MCF 10A (cell line): Measurements from ENCODE around the gene AATK. TPM values are rescaled to one million over a fixed set of nuclear protein-coding genes. Genes with fewer than 3 reads are reported as not detected.

Source experiments
- BruUV-seq: library from RNA; stranded (reverse); fragments of 400-500 nt; replicated peaks from 2 replicates; lab custom pipeline; 2021; lab: Mats Ljungman, UMichigan
- CTCF ChIA-PET: fragments of 300-600 bp; sonication (Branson Sonifier 250); formaldehyde crosslinking; extraction: SDS; loops from one replicate; lab custom pipeline; 2021; ENCODE audit warnings: antibody characterized with exemption, inconsistent platforms; lab: Yijun Ruan, JAX
- POLR2A ChIA-PET: fragments of 300-600, 350-650 bp; sonication (Branson Sonifier 250); formaldehyde crosslinking; extraction: SDS; loops from one replicate; lab custom pipeline; 2020; ENCODE audit warnings: antibody characterized with exemption, inconsistent platforms; lab: Yijun Ruan, JAX
- DNase-seq: peaks from one replicate; pipeline ENCODE4 v3.0.0-alpha.2; 2018; ENCODE audit not compliant: unreplicated experiment
- H3K27ac Mint-ChIP-seq: one replicate; pipeline ENCODE4 v1.8.0; 2022; ENCODE audit warnings: mild to moderate bottlenecking, low read depth, mixed read lengths; ENCODE audit not compliant: unreplicated experiment
- H3K27me3 Mint-ChIP-seq: one replicate; pipeline ENCODE4 v1.8.0; 2022; ENCODE audit warnings: mixed read lengths; ENCODE audit not compliant: insufficient read depth, unreplicated experiment
- H3K36me3 Mint-ChIP-seq: one replicate; pipeline ENCODE4 v1.8.0; 2022; ENCODE audit warnings: mild to moderate bottlenecking, moderate library complexity, mixed read lengths; ENCODE audit not compliant: insufficient read depth, unreplicated experiment
- H3K4me1 Mint-ChIP-seq: one replicate; pipeline ENCODE4 v1.8.0; 2022; ENCODE audit warnings: mixed read lengths; ENCODE audit not compliant: insufficient read depth, unreplicated experiment
- H3K4me3 Mint-ChIP-seq: one replicate; pipeline ENCODE4 v1.8.0; 2022; ENCODE audit warnings: mild to moderate bottlenecking, moderate library complexity, mixed read lengths; ENCODE audit not compliant: unreplicated experiment
- H3K9me3 Mint-ChIP-seq: one replicate; pipeline ENCODE4 v1.8.0; 2022; ENCODE audit warnings: mixed read lengths; ENCODE audit not compliant: unreplicated experiment
- intact Hi-C: fragments of 100-400 bp; cut with micrococcal nuclease; formaldehyde crosslinking; loops from 2 replicates; pipeline ENCODE4 v1.14.1; 2022
- total RNA-seq: library from RNA; stranded (reverse); gene quantifications from 2 replicates; pipeline ENCODE4 v1.2.3, GENCODE V29; 2022
- TF ChIP-seq, protein P1 (sequence below): fragments of 200-600 bp; IDR thresholded peaks from one replicate; pipeline ENCODE4 v1.8.0; 2022; ENCODE audit warnings: antibody characterized with exemption, mild to moderate bottlenecking; ENCODE audit not compliant: unreplicated experiment

Gene AATK
- total RNA-seq, 1 experiment from 2014 or later, result 1.4 TPM

DNA sequence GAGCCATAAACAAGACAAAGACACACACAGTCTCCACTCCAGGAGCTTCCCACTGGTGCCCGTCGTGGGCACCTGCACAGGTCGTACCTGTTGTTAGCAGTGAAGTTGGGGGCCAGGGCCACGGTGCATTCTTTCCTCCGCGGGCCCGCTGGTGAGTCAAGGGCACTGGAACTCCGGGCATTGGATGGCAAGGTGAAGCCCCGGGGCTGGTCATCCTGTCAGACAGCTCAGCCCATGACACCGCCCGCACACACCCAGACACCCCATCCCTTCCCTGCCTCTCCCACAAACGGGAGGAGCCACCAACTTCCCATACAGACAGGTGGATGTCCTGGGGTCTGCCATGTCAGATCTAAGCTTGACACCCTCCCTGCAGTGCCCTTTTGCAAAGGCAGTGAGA, 40.6 kb upstream of the AATK start:
- Mint-ChIP-seq H3K36me3 (peaks cover 12% of the 10 kb centered on the region), H3K27ac (no peak overlapping the region), H3K4me3 (no peak overlapping the region), H3K4me1 (no peaks in the 10 kb centered on the region), H3K27me3 (no peaks in the 10 kb centered on the region), H3K9me3 (no peaks in the 10 kb centered on the region)
- TF ChIP-seq, protein P1, sequence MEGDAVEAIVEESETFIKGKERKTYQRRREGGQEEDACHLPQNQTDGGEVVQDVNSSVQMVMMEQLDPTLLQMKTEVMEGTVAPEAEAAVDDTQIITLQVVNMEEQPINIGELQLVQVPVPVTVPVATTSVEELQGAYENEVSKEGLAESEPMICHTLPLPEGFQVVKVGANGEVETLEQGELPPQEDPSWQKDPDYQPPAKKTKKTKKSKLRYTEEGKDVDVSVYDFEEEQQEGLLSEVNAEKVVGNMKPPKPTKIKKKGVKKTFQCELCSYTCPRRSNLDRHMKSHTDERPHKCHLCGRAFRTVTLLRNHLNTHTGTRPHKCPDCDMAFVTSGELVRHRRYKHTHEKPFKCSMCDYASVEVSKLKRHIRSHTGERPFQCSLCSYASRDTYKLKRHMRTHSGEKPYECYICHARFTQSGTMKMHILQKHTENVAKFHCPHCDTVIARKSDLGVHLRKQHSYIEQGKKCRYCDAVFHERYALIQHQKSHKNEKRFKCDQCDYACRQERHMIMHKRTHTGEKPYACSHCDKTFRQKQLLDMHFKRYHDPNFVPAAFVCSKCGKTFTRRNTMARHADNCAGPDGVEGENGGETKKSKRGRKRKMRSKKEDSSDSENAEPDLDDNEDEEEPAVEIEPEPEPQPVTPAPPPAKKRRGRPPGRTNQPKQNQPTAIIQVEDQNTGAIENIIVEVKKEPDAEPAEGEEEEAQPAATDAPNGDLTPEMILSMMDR, result no peak
- BruUV-seq, result no TSS peak
- ChIA-PET CTCF (no interaction called here), POLR2A (no interaction called here)
- DNase-seq, result no peak
- intact Hi-C loops, result no loop called here

DNA sequence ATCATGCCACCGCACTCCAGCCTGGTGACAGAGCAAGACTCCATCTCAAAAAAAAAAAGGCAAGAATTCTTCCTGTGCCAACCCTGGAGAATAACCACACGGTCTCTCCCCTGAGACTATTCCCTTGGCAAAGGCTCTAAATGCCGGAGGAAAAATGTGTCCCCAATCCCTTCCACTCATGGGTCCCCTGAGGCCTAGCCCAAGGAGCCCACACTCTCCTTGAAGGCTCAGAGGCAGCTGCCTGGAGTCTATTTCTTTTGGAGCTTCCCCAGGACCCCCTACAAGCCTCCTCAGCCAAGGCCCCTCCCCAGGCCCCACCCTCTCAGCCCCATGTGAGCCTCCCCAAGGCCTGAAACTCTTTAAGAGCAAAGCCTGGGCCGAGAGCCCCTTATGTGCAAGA, 40.1 kb upstream of the AATK start:
- intact Hi-C loops, result no loop called here
- CTCF ChIA-PET, result no interaction called here

DNA sequence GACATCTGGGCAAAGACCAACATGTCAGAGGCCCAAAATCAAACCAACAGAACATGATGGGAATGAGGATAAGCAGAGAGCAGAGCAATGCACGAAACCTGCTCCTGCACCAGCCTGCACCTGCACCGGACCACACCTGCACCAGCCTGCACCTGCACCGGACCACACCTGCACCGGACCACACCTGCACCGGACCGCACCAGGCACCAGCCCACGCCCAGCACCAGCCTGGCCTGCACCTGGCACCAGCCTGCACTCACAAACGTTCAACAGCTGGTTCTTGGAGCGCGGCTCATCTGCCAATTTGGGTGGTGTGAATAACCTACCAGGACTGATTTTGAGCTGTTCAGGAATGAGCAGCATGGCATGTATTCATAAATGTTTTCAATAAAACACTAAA, 38.6 kb upstream of the AATK start:
- BruUV-seq, result no TSS peak
- Mint-ChIP-seq H3K27ac (no peak overlapping the region), H3K4me1 (no peaks in the 10 kb centered on the region), H3K4me3 (no peak overlapping the region), H3K27me3 (no peaks in the 10 kb centered on the region), H3K9me3 (no peaks in the 10 kb centered on the region), H3K36me3 (peaks cover 12% of the 10 kb centered on the region)
- TF ChIP-seq, protein P1, result no peak
- CTCF ChIA-PET, result no interaction called here
- POLR2A ChIA-PET, result interaction anchor here (0.5 to 0.9 kb wide), 2 partner anchors 23 to 31 kb away, joined by 3 read pairs; no protein-coding TSS in a partner anchor
- DNase-seq, result no peak
- intact Hi-C loops, result no loop called here

More for the DNA sequence above, 40.1 kb upstream of the AATK start:
- Mint-ChIP-seq H3K4me3 (no peak overlapping the region), H3K4me1 (no peaks in the 10 kb centered on the region), H3K27me3 (no peaks in the 10 kb centered on the region), H3K27ac (no peak overlapping the region), H3K36me3 (peaks cover 12% of the 10 kb centered on the region), H3K9me3 (no peaks in the 10 kb centered on the region)
- POLR2A ChIA-PET, result interaction anchor here (0.7 kb wide), 1 partner anchor 159 kb away, joined by 3 read pairs; no protein-coding TSS in a partner anchor
- TF ChIP-seq, protein P1, result no peak
- DNase-seq, result no peak
- no TSS peak for BruUV-seq

DNA sequence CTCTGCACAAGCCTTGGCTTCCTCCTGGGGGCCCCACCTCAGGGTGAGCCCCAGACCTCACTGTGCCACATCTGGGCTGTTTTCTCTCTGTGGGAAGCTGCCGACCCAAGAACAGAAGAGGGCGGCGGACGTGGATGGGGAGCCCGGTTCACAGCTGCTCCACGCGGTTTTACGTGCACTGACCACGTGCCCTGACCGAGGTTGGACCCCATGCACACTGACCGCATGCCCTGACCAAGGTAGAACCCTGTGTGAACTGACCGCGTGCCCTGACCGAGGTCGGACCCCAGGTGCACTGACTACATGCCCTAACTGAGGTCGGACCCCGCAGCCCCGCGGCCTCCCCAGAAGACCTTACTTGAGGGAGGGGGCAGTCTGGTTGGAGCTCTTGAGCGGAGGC, 37.1 kb upstream of the AATK start:
- DNase-seq, result no peak
- Mint-ChIP-seq H3K27me3 (no peaks in the 10 kb centered on the region), H3K36me3 (peaks cover 19% of the 10 kb centered on the region), H3K4me3 (no peak overlapping the region), H3K9me3 (no peaks in the 10 kb centered on the region), H3K27ac (no peak overlapping the region), H3K4me1 (no peaks in the 10 kb centered on the region)
- intact Hi-C loops, result no loop called here
- TF ChIP-seq, protein P1, result no peak
- no TSS peak for BruUV-seq
- POLR2A ChIA-PET, result no interaction called here
- CTCF ChIA-PET, result interaction anchor here (0.6 kb wide), 1 partner anchor 23 kb away, joined by 3 read pairs; no protein-coding TSS in a partner anchor
